Activated effector memory CD4-positive, alpha-beta T cell treated with anti-CD3 and anti-CD28 coated beads, Interleukin-2, amount 50 U/mL, for 16 hours (primary cell): ENCODE results near the gene SIGLEC14.
"Not testable (repeated sequence)": the region's sequence is repeated elsewhere in the genome, so short reads cannot be mapped to it uniquely, and the experiment has no call there.

Experiments used
- DNase-seq: peaks from one replicate; pipeline ENCODE4 v3.0.0-alpha.2; 2020

SIGLEC14 gene

DNA sequence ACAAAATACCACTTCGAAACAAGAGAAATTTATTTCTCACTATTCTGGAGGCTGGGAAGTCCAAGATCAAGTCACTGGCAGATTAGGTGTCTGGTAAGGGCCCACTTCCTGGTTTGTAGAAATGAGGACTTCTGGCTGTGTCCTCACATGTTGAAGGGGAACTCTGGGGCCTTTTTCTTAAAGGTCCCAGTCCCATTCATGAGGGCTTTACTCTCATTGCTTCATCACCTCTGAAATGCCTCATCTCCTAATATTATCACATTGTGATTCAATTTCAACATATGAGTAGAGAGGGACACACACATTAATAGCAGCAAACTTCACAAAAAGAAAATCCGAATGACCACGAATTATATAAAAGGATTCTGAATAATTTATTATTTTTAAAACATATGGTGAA lies 21.6 kb upstream of the SIGLEC14 start:
- DNase-seq, result no peak

DNA sequence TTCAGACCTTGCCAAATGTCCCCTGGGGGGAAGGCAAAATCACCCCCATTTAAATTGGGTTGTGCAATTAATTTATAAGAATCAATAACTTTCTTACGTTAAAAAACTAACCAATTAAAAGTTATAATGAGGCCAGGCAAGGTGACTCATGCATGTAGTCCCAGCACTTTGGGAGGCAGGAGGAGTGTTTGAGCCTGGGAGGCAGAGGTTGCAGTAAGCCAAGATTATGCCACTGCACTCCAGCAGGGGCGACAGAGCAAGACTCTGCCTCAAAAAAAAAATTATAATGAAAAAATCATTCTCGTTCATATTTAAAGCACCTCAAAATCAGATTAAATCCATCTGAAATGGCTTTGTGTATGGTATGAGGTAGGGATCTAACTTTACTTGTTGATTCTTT lies 18.4 kb upstream of the SIGLEC14 start:
- no peak for DNase-seq

DNA sequence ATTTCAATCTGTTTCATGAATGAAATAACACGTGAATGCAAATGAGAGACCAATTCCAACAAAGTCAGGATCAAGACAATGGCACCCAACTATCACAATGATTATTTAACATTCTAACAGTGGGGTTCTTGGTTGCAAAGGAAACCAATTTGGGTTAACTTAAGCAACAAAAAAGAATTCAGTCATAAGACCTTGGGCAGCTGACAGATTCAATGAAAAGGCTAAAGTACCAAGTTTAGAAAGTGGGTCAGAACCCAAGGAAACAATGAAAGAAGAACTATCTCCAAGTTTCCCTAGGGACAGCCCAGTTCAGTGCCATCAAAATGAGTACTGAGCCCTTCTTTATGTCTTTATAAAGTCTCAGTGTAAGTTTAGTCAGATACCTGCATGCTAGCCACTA lies 17.5 kb upstream of the SIGLEC14 start:
- no peak for DNase-seq

DNA sequence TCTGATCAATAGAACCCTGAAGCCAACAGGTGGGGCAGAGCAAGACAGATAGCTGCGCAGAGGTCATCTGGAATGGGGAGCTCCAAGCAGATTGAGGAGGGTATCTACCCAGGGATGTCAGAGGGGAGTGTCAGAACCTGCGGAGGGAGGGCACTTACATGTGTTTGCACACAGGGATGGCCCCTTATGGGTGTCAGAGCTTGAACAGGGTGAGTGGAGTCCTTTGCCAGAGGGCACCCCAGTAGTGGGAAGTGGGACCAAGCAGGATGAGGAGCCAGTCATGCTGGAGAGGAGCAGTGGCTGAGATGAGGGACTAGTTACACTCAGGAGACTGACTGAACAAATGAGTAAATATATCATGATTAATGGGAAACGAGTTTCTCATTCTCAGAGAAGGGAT lies 17.0 kb upstream of the SIGLEC14 start:
- no peak for DNase-seq

DNA sequence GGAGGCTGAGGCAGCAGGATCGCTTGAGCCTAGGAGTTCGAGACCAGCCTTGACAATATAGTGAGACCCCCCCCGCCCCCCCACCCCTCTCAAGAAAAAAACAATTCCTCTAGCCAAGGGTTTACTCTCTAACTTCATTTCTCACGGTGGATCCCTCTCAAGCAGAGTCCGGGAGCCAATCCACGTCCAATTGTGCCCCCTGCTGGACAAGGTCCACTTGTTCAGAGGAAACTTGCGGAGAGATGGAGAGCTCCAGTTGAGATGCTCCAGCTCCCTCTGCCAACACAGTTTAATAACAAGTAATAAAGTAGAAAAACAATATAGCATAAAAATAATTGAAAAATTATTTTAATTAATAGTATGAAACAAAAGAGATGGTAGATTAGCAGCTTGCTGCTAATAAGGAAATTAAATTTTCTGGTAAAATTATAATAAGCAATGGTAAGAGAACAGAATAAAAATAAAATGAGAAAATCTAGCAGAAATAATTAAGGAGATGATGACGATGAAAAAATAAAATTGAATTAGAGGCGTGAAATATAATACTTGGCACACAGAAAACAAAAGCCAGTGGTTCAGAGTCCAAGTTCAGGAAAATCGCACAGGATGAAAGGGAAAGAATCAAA lies 14.5 kb upstream of the SIGLEC14 start:
- DNase-seq, result peak; percentile 76

DNA sequence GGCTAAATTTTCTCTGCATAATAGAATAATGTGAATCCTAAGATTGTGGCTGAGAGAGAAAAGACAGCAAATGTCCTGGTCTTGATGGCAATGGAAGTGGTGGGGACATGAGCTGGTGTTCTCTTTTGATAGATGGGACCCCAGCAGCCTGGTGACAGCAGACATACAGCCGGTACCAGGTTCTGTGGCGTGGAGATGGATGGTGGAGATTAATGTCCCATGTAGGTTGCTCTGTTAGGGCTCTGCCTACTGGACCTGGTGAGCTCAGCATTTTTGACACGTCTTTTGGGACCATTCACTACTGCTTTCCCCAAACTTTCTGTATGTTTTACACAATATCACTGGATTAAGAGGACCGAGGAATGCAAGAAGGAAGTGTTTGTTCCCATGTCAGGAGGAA lies 8.2 kb upstream of the SIGLEC14 start:
- DNase-seq, result no peak

DNA sequence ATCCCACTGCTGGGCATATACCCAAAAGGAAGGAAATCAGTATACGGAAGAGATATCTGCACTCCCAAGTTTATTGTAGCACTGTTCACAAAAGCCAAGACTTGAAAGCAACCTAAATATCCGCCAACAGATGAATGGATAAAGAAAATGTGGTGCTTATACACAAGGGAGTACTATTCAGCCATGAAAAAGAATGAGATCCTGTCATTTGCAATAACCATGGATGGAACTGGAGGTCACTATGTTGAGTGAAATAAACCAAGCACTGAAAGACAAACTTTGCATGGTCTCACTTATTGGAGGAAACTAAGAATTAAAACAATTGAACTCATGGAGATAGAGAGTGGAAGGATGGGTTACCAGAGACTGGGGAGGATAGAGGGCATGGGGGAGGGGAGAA lies 6.5 kb upstream of the SIGLEC14 start:
- no peak for DNase-seq

DNA sequence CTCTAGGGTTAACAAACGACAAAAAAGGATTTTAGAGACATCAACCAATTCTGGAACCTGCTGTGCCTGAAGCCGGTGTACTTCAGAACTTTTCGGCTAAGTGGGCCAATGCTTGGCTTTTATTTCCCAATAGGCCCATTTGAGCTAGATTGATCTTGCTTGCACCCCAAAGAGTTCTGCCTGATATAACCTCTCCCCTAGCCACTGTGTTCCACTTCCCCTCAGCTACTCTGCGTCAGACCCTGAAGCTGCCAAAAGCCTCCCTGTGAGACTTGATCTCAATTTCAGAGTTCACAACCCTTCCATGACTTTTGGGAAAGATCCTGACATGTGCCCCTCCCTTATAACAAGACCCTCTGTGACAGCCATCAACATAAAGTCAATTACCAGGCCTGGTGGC lies 5.6 kb upstream of the SIGLEC14 start:
- DNase-seq, result no peak

DNA sequence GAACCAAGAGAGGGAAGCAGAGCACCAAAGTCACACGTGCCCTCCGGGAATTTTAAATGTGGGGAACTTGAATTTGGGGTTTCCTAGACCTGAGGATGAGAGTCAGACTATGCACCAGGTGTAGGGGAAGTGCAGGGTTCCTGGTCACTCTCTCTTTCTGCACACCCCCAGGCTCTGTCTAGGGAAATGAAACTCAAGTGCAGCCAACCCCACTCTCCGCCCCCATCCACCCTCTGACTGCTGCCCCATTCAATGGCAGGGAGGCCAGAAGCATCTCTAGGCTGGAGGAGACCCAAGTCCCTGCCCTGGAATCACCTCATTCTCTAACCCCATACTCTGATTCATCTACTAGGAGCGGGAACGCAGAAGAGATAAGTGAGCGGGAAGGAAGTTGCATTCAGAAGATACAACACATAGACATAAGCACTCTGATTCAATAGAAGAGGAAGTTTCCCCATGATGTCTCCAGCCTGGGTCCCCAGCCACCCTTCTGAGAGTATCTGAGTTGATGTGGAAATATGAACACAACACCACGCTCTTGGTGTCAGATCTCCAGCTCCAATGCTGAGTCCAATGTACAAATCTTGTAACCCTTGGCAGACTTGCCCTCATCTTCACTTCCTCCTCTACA lies 4.7 kb upstream of the SIGLEC14 start:
- DNase-seq, result no peak

DNA sequence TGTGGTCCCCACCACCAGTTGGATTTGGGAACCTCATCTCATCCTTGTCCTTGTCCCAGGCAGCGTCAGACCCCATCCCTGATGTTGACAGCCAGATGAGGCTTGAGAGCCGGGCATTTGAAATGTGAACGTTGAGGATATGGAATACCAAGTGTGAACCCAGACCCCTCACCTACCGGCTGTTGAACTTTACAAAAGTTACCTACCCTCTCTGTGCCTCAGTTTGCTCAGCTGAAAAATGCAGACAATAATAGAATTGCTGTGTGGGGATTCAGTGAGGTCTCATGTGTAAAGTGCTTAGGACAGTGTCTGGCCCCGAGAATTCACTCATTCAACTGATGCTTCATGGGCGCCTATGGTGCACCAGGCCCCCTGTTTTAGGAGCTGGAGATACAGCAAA lies 693 bp upstream of the SIGLEC14 start:
- no peak for DNase-seq

DNA sequence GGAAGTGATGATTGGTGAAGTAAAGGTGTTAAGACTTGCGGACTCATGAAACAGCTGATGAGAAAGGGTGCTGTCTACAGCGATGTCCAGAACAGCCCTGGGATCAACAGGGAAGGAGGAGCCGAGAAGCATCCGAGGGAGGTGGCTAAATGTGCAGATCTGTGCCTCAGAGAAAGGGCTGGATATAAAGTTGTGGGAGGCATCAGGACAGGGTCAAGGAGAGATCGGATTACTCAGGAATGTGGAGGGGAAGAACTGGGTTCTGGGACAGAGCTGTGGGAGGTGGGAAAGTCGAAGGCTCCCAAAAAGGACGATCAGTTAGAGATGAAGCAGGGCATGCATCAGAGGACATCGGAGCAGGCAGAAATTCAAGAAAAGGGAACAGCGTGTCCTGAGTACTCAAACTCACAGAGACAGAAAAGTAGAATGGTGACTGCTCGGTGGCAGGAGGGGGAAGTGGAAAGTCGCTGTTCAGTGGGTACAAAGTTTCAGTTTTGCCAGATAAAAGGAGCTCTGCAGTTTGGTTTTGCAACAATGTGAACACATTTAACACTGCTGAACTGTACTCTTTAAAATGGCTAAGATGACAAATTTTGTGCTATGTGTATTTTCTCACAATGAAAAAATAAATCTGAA lies 1.9 kb downstream of the SIGLEC14 start:
- no peak for DNase-seq

DNA sequence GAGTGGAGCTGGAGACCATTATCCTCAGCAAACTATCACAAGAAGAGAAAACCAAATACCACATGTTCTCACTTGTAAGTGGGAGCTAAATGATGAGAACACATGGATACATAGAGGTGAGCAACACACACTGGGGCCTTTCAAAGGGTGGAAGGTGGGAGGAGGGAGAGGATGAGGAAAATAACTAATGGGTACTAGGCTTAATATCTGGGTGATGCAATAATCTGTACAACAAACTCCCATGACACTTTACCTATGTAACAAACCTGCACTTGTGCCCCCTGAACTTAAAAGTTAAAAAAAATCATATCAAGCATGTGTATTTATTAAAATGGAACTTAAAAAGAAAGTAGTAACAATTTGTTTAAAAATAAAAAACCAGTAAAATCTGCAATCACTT lies 5.0 kb downstream of the SIGLEC14 start:
- DNase-seq, result no peak

DNA sequence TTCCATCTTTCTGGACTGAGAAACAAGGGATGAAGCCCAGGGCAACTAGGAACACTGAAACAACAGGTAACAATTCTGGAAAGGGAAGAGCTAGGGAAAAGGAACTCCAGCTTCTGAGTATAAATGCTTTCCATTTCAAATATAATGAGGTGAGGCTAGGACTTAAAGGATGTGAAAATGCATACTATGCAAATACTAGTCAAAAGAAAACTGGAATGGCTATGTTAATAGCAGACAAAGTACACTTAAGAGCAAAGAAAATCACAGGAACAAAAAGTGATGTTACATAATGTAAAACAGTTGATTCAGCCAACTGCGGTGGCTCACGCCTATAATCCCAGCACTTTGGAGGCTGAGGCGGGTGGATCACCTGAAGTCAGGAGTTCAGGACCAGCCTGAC lies 6.2 kb downstream of the SIGLEC14 start:
- DNase-seq, result no peak

DNA sequence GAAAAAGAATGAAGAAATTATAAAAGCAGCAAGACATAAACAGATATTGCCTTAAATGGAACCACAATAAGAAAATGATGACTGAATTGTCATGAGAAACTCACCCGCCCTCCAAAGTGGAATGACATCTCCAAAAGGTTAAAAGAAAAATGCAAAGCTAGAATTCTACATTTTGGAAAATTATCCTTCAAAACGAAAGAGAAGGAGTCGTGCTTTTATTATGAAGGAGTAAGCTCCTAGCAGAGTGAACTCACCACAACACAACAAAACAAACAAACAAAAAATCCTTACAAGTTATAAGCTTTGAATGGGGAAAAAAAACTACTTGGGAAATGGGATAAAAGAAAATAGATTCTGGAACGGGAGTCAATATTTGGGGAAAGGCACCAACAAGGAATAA lies 6.7 kb downstream of the SIGLEC14 start:
- no peak for DNase-seq

DNA sequence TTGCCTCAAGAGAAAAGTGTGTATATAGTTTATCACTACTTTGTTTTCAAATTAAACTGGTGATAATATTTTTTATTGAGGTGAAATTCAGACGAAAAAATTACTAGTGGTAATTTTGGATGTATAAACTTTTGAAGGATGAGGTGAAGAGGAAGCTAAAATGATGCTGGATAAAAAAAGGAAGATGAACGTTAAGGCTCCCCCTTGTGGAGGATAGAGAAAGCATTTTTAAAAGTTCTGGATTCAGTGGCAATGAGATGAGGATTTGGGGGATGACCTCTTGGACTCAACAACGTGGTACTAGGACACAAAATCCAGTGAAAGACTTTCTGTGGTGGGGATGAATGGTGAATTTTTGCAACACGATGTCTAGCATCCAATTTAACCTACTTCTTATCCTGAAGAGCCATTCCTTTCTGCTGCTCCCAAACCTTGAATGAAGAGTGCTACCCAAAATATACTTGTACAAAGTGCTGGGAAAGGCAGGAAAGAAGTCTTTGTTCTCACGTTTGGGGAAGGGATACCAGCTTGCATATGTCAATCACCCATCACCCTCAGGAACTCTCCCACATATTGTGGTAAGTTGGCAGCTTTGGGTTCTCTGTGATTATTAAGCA lies 9.2 kb downstream of the SIGLEC14 start:
- DNase-seq, result no peak

DNA sequence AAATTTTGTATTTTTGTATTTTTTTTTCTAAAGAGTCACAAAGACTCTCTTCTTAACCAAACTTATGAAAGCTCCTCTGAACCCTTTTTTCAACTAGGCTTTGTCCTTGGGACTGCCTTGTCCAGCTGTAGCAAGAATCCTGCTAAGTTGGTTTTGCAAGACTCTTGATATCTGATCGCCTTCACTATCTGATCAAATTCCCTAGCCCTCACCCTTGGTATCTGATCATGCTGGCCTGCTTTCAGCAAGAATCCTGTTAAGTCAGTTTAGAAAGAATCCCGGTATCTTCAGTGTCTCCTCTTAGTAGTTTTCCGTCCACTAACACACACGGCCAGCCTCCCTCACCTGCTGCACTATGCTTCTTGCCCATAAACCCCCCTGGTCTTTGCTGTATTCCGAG lies 14.5 kb downstream of the SIGLEC14 start:
- no peak for DNase-seq

DNA sequence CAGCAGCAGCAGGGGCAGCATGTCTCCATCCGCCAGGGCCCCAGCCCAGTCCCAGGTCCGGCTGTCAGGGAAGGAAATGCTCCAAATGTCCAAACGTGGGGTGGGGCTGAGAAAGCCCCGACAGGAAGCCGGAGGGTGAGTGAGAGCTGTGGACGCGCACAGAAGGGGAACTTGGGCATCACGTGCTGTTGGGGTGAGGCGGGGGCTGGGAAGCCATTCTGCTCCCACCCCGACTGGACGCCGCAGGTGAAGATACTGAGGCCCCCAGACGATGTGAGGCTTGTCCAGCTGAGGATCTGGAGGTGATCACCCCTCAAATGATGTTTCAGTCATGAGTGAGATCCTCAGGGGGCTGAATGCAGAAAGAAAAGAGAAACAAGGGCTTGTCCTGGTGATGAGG lies 16.3 kb downstream of the SIGLEC14 start, which contains the start of gene SIGLEC5:
Gene SIGLEC5, minus strand, starts transcription at position 87 of the 400 bp plus-strand sequence. Its CDS starts 66 bp downstream, at position 21.
- not testable (repeated sequence) for DNase-seq

DNA sequence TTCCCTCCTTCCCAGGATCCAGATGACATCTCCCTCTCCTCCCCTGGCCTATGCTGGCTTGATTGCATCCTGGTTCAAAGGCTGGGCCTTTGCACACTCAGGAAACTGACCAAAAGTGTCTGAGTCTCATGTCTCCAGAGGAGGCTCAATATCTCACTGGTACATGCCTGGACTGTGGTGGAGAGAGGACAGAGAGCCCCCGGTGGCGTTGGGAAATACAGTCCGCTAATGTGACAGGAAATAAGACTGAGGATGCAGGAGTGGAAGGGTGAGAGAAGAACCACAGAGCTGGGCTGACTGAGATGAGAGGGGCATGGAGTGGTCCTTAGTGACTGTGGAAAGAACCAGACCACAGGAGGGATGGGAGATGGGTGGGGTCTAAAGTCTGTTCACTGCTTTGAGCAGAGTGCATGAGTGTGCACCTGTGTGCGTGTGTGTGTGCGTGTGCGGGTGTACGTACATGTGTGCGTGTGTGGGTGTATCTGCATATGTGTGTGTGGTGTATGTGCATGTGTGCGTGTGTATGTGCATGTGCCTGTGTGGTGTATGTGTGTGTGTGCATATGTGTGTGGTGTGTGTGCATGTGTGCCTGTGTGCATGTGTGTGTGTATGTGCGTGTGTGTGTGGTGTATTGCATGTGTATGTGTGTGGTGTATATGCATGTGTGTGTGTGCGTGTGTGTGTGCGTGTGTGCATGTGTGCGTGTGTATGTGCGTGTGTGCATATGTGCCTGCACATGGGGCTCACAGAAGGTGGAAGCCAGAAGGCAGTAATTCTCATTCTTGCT lies 18.3 kb downstream of the SIGLEC14 start:
- DNase-seq, result no peak

DNA sequence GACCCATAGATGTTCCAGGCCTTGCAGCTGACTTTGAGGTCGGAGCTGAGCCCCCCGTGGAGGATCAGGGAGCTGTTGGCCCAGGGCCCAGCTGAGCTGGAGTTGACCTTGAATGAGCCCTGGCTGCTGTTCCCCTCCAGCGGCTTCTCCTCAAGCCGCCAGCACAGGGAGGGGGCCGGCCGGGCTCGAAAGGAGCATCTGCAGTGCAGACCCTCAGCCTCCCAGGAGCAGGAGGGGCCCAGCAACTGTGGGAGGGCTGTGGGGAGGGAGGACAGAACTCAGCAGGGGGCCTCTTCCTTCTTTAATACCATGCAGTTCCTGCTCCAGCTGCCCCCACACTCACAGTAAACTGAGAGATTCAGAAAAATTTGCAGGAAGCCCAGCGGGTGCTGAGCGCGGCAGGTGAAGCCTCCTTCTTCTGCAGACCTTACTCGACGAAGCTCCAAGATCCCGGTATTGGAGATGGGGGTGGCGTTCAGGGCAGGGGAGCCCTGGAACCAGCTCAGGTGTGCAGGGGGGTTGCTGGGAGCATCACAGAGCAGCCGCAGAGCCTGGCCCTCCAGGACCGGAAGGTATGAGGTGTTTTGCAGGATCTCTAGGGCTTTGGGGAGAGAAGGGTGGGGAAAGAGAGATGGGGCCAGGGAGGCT lies 19.0 kb downstream of the SIGLEC14 start:
- DNase-seq, result no peak

DNA sequence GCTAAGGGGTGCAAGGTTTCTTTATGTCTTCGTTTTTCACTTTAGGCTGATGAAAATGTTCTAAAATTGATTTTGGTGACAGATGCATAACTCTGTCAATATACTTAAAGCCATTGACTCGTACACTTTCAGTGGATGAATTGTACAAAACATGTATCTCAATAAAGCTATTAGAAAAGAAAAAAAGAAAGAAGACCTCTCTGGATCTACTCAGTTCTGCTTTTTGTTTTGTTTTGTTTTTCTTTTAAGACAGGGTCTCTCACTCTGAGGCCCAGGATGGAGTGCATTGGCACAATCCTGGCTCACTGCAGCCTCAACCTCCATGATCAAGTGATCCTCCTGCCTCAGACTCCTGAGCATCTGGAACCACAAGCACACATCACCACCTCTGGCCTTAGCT lies 19.9 kb downstream of the SIGLEC14 start:
- no peak for DNase-seq

DNA sequence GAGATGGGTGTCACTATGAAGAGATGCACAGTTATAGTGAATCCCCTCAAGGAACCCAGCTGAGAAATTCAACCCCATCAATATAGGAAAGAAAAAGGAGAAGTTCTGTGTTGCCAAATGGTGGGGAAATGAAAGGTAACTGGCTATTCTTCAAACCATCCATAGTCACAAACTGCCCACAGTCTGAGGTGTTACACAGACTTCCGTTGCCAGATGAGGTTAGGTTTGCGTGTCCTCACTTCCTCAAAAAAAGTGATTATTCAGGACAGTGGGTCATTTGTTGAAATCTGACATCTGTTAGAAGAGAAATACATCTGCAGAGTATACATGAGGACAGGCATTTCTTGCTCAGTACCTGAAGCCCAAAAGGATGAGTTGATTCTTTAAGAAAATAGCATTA lies 25.4 kb downstream of the SIGLEC14 start:
- no peak for DNase-seq

DNA sequence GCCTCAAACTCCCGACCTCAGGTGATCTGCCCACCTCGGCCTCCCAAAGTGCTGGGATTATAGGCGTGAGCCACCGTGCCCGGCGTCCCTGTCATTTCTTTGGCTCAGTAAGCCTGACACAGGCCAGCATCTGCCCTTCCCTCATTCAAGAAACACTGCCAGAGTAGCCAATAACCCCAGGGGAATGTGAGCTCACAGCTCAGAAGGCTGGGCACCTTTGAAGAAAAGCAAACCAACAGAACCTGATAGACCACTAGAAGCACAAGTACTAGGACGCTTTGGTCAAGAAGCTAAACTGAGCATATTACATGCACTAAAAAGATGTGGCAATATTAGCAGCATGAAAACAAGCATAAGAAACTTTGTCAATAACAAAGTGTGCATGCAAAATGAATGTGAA lies 30.6 kb downstream of the SIGLEC14 start:
- DNase-seq, result no peak

DNA sequence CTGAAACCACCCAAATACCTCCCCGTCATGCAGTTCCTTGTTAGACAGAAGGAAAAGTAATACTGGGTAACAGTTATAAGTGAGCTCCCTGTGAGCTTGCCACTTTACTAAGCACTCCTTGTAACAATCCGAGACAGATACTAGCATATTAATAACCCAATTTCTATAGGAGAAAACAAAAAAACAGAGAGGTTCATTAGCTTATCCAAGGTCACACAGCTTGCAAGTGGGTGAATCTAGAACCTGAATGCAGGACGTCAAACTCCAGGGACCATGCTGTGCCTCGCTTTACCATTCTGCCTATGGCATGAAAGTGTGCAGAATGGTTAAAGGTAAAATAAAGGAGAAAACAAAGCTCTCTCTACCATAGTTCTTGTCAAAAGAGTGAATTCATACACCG lies 31.8 kb downstream of the SIGLEC14 start:
- no peak for DNase-seq
